Activated T-helper 17 cell treated with anti-CD3 and anti-CD28 coated beads, Interleukin-2, amount 50 U/mL, for 72 hours (primary cell): ENCODE measurements around the gene CFAP299. TPM values are rescaled to one million over a fixed set of nuclear protein-coding genes. Genes with fewer than 3 reads are reported as not detected.

Experiments used
- ATAC-seq: fragments of 150-1000 bp; cut with Tn5 transposase; replicated peaks from 2 replicates; pipeline ENCODE4 v1.10.0; 2021; ENCODE audit warnings: mild to moderate bottlenecking, moderate library complexity
- H3K27ac Mint-ChIP-seq: one replicate; pipeline ENCODE4 v1.8.0; 2022; ENCODE audit warnings: mixed read lengths
- H3K27me3 Mint-ChIP-seq: one replicate; pipeline ENCODE4 v1.8.0; 2022; ENCODE audit warnings: mixed read lengths
- H3K36me3 Mint-ChIP-seq: one replicate; pipeline ENCODE4 v1.8.0; 2022; ENCODE audit warnings: low read depth, mild to moderate bottlenecking, mixed read lengths
- H3K4me1 Mint-ChIP-seq: one replicate; pipeline ENCODE4 v1.8.0; 2022; ENCODE audit warnings: mixed read lengths
- H3K4me3 Mint-ChIP-seq: one replicate; pipeline ENCODE4 v1.8.0; 2022; ENCODE audit warnings: mild to moderate bottlenecking, mixed read lengths
- H3K9me3 Mint-ChIP-seq: one replicate; pipeline ENCODE4 v1.8.0; 2022; ENCODE audit warnings: mixed read lengths
- total RNA-seq, 2 donors: library from RNA; stranded (reverse); gene quantifications; one replicate each; pipeline ENCODE4 v1.2.3, GENCODE V29; 2022

Gene CFAP299
- total RNA-seq, 2 donors from 2014 or later = 1.1 TPM; not detected in 1

DNA sequence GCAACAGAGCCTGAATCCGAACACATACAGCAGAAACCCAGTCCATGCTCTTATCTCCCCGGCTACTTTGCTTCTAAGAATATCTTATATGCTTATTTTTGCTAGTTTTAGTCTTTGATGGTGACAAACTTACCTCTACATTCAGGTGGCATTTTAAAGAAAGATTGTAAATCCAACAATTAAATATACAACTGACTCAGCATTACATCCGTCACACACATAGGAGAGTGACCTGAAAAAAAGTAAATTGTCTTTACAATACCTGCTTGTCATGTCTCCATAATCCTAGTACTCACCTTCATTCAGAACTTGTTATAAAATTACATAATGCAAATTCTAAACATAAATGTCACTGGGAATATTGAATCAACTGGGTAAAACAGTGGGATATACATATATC lies 664.4 kb downstream of the CFAP299 start:
- Mint-ChIP-seq H3K4me1 (no peaks in the 10 kb centered on the region), H3K9me3 (no peaks in the 10 kb centered on the region), H3K27me3 (peaks cover 21% of the 10 kb centered on the region), H3K27ac (no peak overlapping the region), H3K36me3 (no peaks in the 10 kb centered on the region), H3K4me3 (no peak overlapping the region)
- no peak for ATAC-seq

DNA sequence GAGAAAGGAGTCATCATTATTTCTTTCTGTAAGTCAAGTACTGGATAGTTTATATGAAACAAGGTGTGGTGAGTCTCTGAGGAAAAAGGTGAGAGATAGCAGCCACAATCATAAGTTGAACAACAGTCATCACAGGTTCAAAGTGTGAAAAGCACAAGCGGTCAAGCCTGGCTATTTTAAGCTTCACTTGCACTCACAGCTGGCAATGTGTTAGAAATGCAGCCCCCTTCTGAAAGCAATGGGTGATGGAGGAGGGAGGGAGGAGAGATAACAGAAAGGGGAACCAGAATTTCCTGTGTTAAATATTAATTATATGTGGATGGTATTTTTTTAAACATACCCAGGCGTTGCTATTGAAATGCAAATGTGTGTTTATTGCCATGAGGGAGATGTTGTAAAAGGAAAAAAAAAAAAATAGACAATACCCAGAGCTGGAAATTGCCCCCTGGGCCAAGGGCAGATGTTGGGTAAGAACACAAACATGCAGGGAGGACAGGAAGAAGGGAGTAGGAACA lies 668.1 kb downstream of the CFAP299 start:
- Mint-ChIP-seq H3K9me3 (peaks cover 4% of the 10 kb centered on the region), H3K27me3 (peaks cover 15% of the 10 kb centered on the region), H3K36me3 (no peaks in the 10 kb centered on the region), H3K27ac (no peak overlapping the region), H3K4me1 (no peaks in the 10 kb centered on the region), H3K4me3 (no peak overlapping the region)
- ATAC-seq = no peak

DNA sequence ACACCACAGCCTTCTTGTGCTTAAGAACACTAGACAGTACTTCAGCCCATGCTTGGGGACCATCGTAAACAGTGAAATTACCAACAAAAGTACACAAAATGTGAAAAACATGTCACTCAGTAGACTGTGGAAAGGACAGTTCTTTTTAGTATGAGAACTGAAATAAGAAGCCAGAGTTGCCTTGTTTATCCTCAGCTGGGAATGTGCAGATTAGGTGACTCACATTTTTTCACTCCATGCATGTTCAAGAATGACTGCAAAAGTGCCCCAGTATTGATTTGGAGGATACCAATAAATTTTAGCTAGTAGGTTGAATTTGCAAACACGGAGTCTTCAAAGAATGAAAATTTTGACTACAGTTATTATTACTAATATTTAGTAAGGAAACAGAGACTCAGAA lies 671.9 kb downstream of the CFAP299 start:
- Mint-ChIP-seq H3K36me3 (no peaks in the 10 kb centered on the region), H3K4me3 (no peak overlapping the region), H3K27ac (no peak overlapping the region), H3K27me3 (peaks cover 10% of the 10 kb centered on the region), H3K4me1 (no peaks in the 10 kb centered on the region), H3K9me3 (peaks cover 4% of the 10 kb centered on the region)
- ATAC-seq = no peak

Other genes starting within 250 kb of the CFAP299 start
- 1 to 10 TPM; 7.8 to 8.1 TPM for gene PRDM8, start 138.2 kb upstream of the CFAP299 start, total RNA-seq
- not detected for gene FGF5, start 69.1 kb upstream of the CFAP299 start, total RNA-seq